ENCODE results near the gene TMED10.

TMED10 gene

GRCh38 chr14:75176142-75176820, at the start of gene TMED10:
Gene TMED10, minus strand, starts transcription at chr14:75176612. Its CDS starts 33 bp downstream, at chr14:75176579.
- peak; percentile 98 for DNase-seq

GRCh38 chr14:75224561-75224960, 48.1 kb upstream of the TMED10 start:
- DNase-seq: no peak

- DNase-seq: no peak
These were observed 47.3 kb upstream of the TMED10 start for GRCh38 chr14:75223664-75224154.

- no peak for DNase-seq
These were observed 45.8 kb upstream of the TMED10 start for GRCh38 chr14:75222208-75222701.

- no peak for DNase-seq
These were observed 45.4 kb upstream of the TMED10 start for GRCh38 chr14:75221797-75222196.

- no peak for DNase-seq
These were observed 43.7 kb upstream of the TMED10 start for GRCh38 chr14:75220156-75220555.

GRCh38 chr14:75217508-75218206, 41.2 kb upstream of the TMED10 start:
- DNase-seq: no peak

GRCh38 chr14:75216427-75217006, 40.1 kb upstream of the TMED10 start:
- DNase-seq: no peak

- no peak for DNase-seq
These were observed 39.1 kb upstream of the TMED10 start for GRCh38 chr14:75215520-75215919.

GRCh38 chr14:75214558-75214957, 38.1 kb upstream of the TMED10 start:
- DNase-seq: no peak

GRCh38 chr14:75213172-75213571, 36.8 kb upstream of the TMED10 start:
- no peak for DNase-seq

- DNase-seq: no peak
These were observed 32.4 kb upstream of the TMED10 start for GRCh38 chr14:75208843-75209242.

- DNase-seq: no peak
These were observed 29.8 kb upstream of the TMED10 start for GRCh38 chr14:75206190-75206589.

GRCh38 chr14:75205591-75205990, 29.2 kb upstream of the TMED10 start:
- no peak for DNase-seq

- no peak for DNase-seq
These were observed 27.7 kb upstream of the TMED10 start for GRCh38 chr14:75204116-75204515.

GRCh38 chr14:75202657-75203056, 26.2 kb upstream of the TMED10 start:
- no peak for DNase-seq

- DNase-seq: no peak
These were observed 24.7 kb upstream of the TMED10 start for GRCh38 chr14:75201087-75201486.

GRCh38 chr14:75200451-75200850, 24.0 kb upstream of the TMED10 start:
- DNase-seq: peak; percentile 16

GRCh38 chr14:75198291-75198933, 22.0 kb upstream of the TMED10 start:
- no peak for DNase-seq

GRCh38 chr14:75197338-75197737, 20.9 kb upstream of the TMED10 start:
- DNase-seq: no peak

GRCh38 chr14:75196468-75196867, 20.1 kb upstream of the TMED10 start:
- no peak for DNase-seq

- no peak for DNase-seq
These were observed 19.7 kb upstream of the TMED10 start for GRCh38 chr14:75196064-75196463.

- DNase-seq: no peak
These were observed 14.7 kb upstream of the TMED10 start for GRCh38 chr14:75191100-75191499.
